LNCaP clone FGC (cell line): ENCODE results near the gene LRCH4.
"Not testable (repeated sequence)": the region's sequence is repeated elsewhere in the genome, so short reads cannot be mapped to it uniquely, and the experiment has no call there.

Experiments
- DNase-seq: peaks from one replicate; pipeline ENCODE4 v3.0.0-alpha.2; 2011; ENCODE audit warnings: low read depth
- H3K4me3 ChIP-seq: 2 replicates; pipeline ENCODE4 v1.5.1; 2011; ENCODE audit warnings: mild to moderate bottlenecking, low read depth, low read length, control low read depth
- CTCF ChIP-seq: IDR thresholded peaks from 2 replicates; pipeline ENCODE4 v1.5.1; 2012; ENCODE audit warnings: mild to moderate bottlenecking; ENCODE audit not compliant: control insufficient read depth, insufficient read depth; ENCODE audit errors: extremely low read depth

LRCH4 gene

GRCh38 chr7:100565133-100565571 is 20.8 kb downstream of the LRCH4 start:
- no peak for DNase-seq
- H3K4me3 ChIP-seq, result no peak overlapping the region
- TF ChIP-seq CTCF, result no peak

GRCh38 chr7:100564405-100564804 is 21.5 kb downstream of the LRCH4 start:
- not testable (repeated sequence) for DNase-seq, H3K4me3 ChIP-seq

DNA sequence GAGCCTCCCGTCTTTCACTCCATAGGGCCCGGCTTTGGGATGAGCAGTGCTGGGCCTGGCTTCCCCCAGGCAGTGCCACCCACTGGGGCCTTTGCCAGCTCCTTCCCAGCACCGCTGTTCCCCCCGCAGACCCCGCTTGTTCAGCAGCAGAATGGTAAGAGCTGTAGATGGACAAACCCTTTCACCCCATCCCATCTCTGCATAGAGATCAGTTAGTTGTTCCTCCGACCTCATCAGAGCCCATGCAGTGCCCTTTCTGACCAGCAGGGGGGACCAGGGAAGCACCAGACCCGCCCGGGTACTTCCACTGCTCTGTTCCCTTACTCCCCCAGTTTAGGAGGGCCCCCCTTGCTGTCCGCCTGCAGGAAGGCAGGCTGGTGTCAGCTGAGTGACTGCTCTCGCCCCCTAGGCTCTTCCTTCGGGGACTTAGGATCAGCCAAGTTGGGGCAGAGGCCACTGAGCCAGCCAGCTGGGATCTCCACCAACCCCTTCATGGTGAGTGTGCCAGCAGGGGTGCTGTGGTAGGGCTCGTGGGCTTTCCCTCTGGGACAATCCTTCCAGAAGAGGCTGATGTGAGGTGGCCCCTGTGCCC is 22.0 kb downstream of the LRCH4 start:
- TF ChIP-seq CTCF, result peak; percentile 76
- no peak overlapping the region for H3K4me3 ChIP-seq
- no peak for DNase-seq

DNA sequence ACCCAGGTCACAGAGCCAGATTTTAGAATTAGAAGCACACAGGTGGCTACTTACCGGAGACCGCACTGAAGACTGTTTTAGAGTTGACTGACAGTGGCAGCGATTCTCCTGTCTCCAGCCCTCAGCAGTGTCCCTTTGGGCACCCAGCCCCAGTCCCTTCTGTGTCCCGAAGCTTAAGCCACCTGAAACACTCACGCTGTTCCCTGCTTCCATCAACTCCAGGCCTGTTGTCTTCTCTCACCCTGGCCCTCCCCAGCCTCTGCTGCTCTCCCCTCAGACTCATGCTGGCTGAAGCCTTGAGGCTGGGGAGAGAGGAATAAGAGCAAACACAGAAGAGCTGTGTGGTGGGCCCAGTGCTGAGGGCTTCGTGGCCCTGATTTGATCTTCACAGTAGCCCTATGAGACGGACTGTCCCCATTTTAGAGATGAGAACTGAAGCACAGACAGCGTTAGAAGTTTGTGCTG is 22.8 kb downstream of the LRCH4 start:
- no peak overlapping the region for H3K4me3 ChIP-seq
- DNase-seq, result no peak
- no peak for TF ChIP-seq CTCF

DNA sequence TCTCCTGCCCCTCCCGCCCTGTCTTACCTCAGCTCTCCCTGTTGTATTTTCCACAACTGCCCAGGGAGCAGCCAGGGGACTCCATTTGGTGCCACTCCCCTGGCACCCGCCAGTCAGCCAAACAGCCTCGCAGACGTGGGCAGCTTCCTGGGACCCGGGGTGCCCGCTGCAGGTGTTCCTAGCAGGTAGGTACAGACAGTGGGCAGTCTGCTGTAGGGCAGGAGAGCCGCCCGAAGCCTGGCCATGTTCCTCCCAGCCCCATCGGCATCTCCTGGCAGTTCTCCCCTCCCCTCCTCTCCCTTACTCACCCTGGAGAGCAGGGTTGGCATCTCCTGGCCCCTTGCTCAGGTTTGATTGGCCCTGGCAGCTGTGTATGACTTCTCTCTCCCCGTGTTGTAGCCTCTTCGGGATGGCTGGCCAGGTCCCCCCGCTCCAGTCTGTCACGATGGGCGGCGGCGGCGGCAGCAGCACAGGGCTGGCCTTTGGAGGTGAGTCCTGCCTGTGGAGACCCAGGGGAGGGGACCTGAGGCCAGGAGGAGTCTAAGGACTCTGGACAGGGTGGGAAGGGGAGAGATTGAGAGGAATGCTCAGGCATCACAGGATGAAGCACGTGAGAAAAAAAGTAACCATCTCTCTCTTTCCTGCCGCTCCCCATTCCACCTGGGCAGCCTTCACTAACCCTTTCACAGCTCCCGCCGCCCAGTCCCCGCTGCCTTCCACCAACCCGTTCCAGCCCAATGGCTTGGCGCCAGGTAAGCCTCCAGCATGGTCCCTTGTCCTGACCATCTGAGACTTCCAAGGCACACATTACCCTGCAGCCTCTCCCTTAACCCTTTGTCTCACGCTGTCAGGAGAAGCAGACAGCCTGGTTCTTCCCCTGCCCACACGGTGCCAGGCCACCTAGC is 23.5 kb downstream of the LRCH4 start:
- TF ChIP-seq CTCF, result no peak
- H3K4me3 ChIP-seq, result no peak overlapping the region
- no peak for DNase-seq

- no peak overlapping the region for H3K4me3 ChIP-seq
- no peak for DNase-seq
- TF ChIP-seq CTCF, result no peak
Observed at GRCh38 chr7:100561491-100562194, 24.3 kb downstream of the LRCH4 start.

GRCh38 chr7:100559127-100559526 is 26.8 kb downstream of the LRCH4 start:
- TF ChIP-seq CTCF, result no peak
- no peak for DNase-seq
- H3K4me3 ChIP-seq, result no peak overlapping the region
